Neural cell (in vitro differentiated cells): ENCODE data around the gene MAN2B2. TPM values are rescaled to one million over a fixed set of nuclear protein-coding genes. Genes with fewer than 3 reads are reported as not detected.

ENCODE experiments used
- H2AFZ ChIP-seq: fragments of 200-600, 300-800 bp; sonication (generic), shearing (Covaris generic); 2 replicates; pipeline ENCODE4 v1.6.0; 2014; ENCODE audit warnings: low read depth, mild to moderate bottlenecking, antibody characterized with exemption, low read length, moderate library complexity
- H3F3A ChIP-seq: fragments of 200-600 bp; shearing (Covaris generic); 2 replicates; pipeline ENCODE4 v1.6.1; 2016; ENCODE audit warnings: mild to moderate bottlenecking, moderate library complexity, mixed read lengths, antibody characterized with exemption, low read length; ENCODE audit not compliant: insufficient read depth, poor library complexity, severe bottlenecking
- H3K27ac ChIP-seq: fragments of 200-600, 300-800 bp; sonication (generic), shearing (Covaris generic); 2 replicates; pipeline ENCODE4 v1.5.1; 2014; ENCODE audit warnings: mild to moderate bottlenecking, low read length, moderate library complexity
- H3K27me3 ChIP-seq: fragments of 300-800, 200-600 bp; sonication (generic), shearing (Covaris generic); 2 replicates; pipeline ENCODE4 v1.6.0; 2014; ENCODE audit warnings: mild to moderate bottlenecking, low read depth, low read length, moderate library complexity; ENCODE audit not compliant: insufficient read depth
- H3K36me3 ChIP-seq: fragments of 300-800, 200-600 bp; sonication (generic), shearing (Covaris generic); 2 replicates; pipeline ENCODE4 v1.5.1; 2014; ENCODE audit warnings: mild to moderate bottlenecking, antibody characterized with exemption, low read length, moderate library complexity; ENCODE audit not compliant: insufficient read depth
- H3K4me2 ChIP-seq: fragments of 300-800, 200-600 bp; sonication (generic), shearing (Covaris generic); 2 replicates; pipeline ENCODE4 v1.6.0; 2014; ENCODE audit warnings: mild to moderate bottlenecking, low read length
- H3K4me3 ChIP-seq: fragments of 300-800, 200-600 bp; sonication (generic), shearing (Covaris generic); 2 replicates; pipeline ENCODE4 v1.5.1; 2014; ENCODE audit warnings: mild to moderate bottlenecking, low read length, moderate library complexity
- H3K79me2 ChIP-seq: fragments of 200-600 bp; shearing (Covaris generic); replicated peaks from 2 replicates; pipeline ENCODE4 v1.6.0; 2014; ENCODE audit warnings: mild to moderate bottlenecking, low read length, moderate library complexity; ENCODE audit not compliant: insufficient read depth
- H3K9ac ChIP-seq: fragments of 300-800, 200-600 bp; sonication (generic), shearing (Covaris generic); 2 replicates; pipeline ENCODE4 v1.6.1; 2016; ENCODE audit warnings: mild to moderate bottlenecking, low read length, mixed read lengths
- H3K9me2 ChIP-seq: fragments of 200-600 bp; shearing (Covaris generic); 2 replicates; pipeline ENCODE4 v1.6.1; 2016; ENCODE audit warnings: mild to moderate bottlenecking, low read length, mixed read lengths; ENCODE audit not compliant: insufficient read depth
- H3K9me3 ChIP-seq: fragments of 200-600, 300-800 bp; sonication (generic), shearing (Covaris generic); 2 replicates; pipeline ENCODE4 v1.6.1; 2016; ENCODE audit warnings: mild to moderate bottlenecking, mixed run types, low read length, moderate library complexity, mixed read lengths
- H4K20me1 ChIP-seq: fragments of 200-600 bp; shearing (Covaris generic); 2 replicates; pipeline ENCODE4 v1.6.1; 2016; ENCODE audit warnings: mild to moderate bottlenecking, mixed run types; ENCODE audit not compliant: insufficient read depth
- CTCF ChIP-seq: fragments of 450-650 bp; IDR thresholded peaks from 2 replicates; pipeline ENCODE4 v1.5.1; 2014; ENCODE audit warnings: antibody characterized with exemption, mild to moderate bottlenecking, moderate library complexity; ENCODE audit not compliant: poor library complexity, severe bottlenecking
- EP300 ChIP-seq: fragments of 450-650 bp; conservative IDR thresholded peaks from 2 replicates; pipeline ENCODE4 v1.6.1; 2014; ENCODE audit warnings: antibody characterized with exemption, mild to moderate bottlenecking, moderate library complexity; ENCODE audit not compliant: poor library complexity, severe bottlenecking
- EZH2 ChIP-seq: fragments of 200-600, 300-800 bp; shearing (Covaris generic), sonication (generic); IDR thresholded peaks from 2 replicates; pipeline ENCODE4 v1.6.1; 2014; ENCODE audit warnings: antibody characterized with exemption, low read length, borderline replicate concordance, mild to moderate bottlenecking; ENCODE audit not compliant: insufficient read depth, poor library complexity, severe bottlenecking
- MXI1 ChIP-seq: fragments of 450-650 bp; conservative IDR thresholded peaks from 2 replicates; pipeline ENCODE4 v1.6.1; 2014; ENCODE audit warnings: antibody characterized with exemption, mild to moderate bottlenecking; ENCODE audit not compliant: poor library complexity, severe bottlenecking
- POLR2AphosphoS5 ChIP-seq: IDR thresholded peaks from 2 replicates; pipeline ENCODE4 v1.6.1; 2012
- RAD21 ChIP-seq: fragments of 450-650 bp; conservative IDR thresholded peaks from 2 replicates; pipeline ENCODE4 v1.6.1; 2014; ENCODE audit warnings: antibody characterized with exemption, mild to moderate bottlenecking, moderate library complexity
- REST ChIP-seq: IDR thresholded peaks from 2 replicates; pipeline ENCODE4 v1.6.1; 2012; ENCODE audit warnings: borderline replicate concordance
- SMC3 ChIP-seq: fragments of 450-650 bp; conservative IDR thresholded peaks from 2 replicates; pipeline ENCODE4 v1.6.1; 2014; ENCODE audit warnings: antibody characterized with exemption, mild to moderate bottlenecking, moderate library complexity; ENCODE audit not compliant: poor library complexity
- TAF1 ChIP-seq: IDR thresholded peaks from 2 replicates; pipeline ENCODE4 v1.6.1; 2012; ENCODE audit warnings: low read depth
- polyA plus RNA-seq: library from polyadenylated mRNA; depleted of rRNA; stranded (reverse); fragments of >200 nt; gene quantifications from 2 replicates; pipeline ENCODE4 v1.2.3, GENCODE V29; 2014

MAN2B2 gene
- polyA plus RNA-seq, 1 donor from 2014 or later = 7.5 TPM

DNA sequence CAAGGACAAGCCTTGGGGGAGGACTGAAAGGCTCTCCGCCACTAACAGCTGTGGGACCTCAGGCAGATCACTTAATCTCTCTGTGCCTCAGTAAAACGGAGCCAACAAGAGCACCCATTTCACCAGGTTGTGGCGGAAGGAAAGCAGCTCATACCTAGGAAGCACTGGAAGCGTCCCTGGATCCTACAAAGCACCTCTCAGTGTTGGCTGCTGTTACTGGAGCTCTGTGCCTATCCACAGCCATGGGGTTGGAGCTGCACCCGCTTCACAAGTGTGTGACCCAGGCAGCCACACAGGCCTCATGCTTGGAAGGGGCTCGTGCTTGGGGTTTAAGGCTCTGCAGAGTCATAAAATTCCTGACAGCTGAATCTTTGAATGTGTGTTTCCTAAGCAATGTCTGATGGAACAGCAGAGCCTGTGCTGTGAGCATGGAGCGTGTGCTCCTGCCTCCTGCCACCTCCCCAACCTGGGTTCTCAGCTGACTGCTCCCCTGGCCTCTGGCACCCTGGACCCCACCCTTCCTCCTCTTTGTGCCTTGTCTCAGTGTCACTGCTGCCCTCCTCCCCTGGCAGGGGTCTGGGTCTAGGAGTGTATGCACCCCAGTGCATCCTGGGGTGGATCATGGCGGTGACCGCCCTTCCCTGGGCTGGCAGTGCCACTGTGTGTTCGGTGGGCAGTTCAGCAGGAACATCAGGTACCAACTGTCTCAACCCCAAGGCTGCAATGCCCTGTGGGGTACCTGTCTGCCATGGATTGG lies 14.4 kb upstream of the MAN2B2 start:
- H3K27me3 ChIP-seq = peaks cover 88% of the 10 kb centered on the region
- no peak overlapping the region for H3K4me2 ChIP-seq
- H3K36me3 ChIP-seq = no peaks in the 10 kb centered on the region

GRCh38 chr4:6561173-6561516 lies 13.8 kb upstream of the MAN2B2 start:
- H3K4me3 ChIP-seq = no peak overlapping the region
- no peaks in the 10 kb centered on the region for H3K9me3 ChIP-seq
- no peak overlapping the region for H2AFZ ChIP-seq
- H3K9me2 ChIP-seq = no peaks in the 10 kb centered on the region
- H3K4me2 ChIP-seq = no peak overlapping the region
- H3K36me3 ChIP-seq = no peaks in the 10 kb centered on the region
- peaks cover 92% of the 10 kb centered on the region for H3K27me3 ChIP-seq
- no peak overlapping the region for H3K9ac ChIP-seq
- H4K20me1 ChIP-seq = no peaks in the 10 kb centered on the region
- H3F3A ChIP-seq = no peaks in the 10 kb centered on the region
- no peak for TF ChIP-seq REST
- H3K79me2 ChIP-seq = no peaks in the 10 kb centered on the region
- no peak overlapping the region for H3K27ac ChIP-seq

More for the DNA sequence above, 14.4 kb upstream of the MAN2B2 start:
- no peak overlapping the region for H3K4me3 ChIP-seq
- H3K79me2 ChIP-seq = no peaks in the 10 kb centered on the region
- TF ChIP-seq MXI1 (no peak), CTCF (no peak), EZH2 (no peak), SMC3 (no peak), TAF1 (no peak), EP300 (no peak), POLR2AphosphoS5 (no peak), RAD21 (no peak), REST (no peak)
- H4K20me1 ChIP-seq = no peaks in the 10 kb centered on the region
- H3K27ac ChIP-seq = no peak overlapping the region
- no peaks in the 10 kb centered on the region for H3F3A ChIP-seq
- H3K9me2 ChIP-seq = no peaks in the 10 kb centered on the region
- no peak overlapping the region for H3K9ac ChIP-seq
- H2AFZ ChIP-seq = no peak overlapping the region
- no peaks in the 10 kb centered on the region for H3K9me3 ChIP-seq
